Panc1 (cell line): Measurements from ENCODE around the gene MINK1. TPM values are rescaled to one million over a fixed set of nuclear protein-coding genes. Genes with fewer than 3 reads are reported as not detected.

Source experiments
- ATAC-seq: fragments of 200-7000 bp; cut with Tn5 transposase; 2 replicates; pipeline ENCODE4 v1.9.1; 2020; ENCODE audit warnings: mild to moderate bottlenecking, moderate library complexity
- BruUV-seq: library from RNA; stranded (reverse); fragments of 400-500 nt; replicated peaks from 2 replicates; lab custom pipeline; 2021; lab: Mats Ljungman, UMichigan
- CTCF ChIA-PET: fragments of 300-600 bp; sonication (Branson Sonifier 250); formaldehyde crosslinking; loops from one replicate; lab custom pipeline; 2022; ENCODE audit warnings: antibody characterized with exemption; lab: Charles Lee
- POLR2A ChIA-PET: fragments of 300-600 bp; sonication (Branson Sonifier 250); formaldehyde crosslinking; loops from one replicate; lab custom pipeline; 2022; ENCODE audit warnings: antibody characterized with exemption; lab: Charles Lee
- DNase-seq: peaks from one replicate; pipeline ENCODE4 v3.0.0-alpha.2; 2010; ENCODE audit warnings: low read depth, low spot score
- H3K27ac ChIP-seq: 2 replicates; pipeline ENCODE4 v1.5.1; 2011; ENCODE audit warnings: mild to moderate bottlenecking, low read length, inconsistent platforms
- H3K27me3 ChIP-seq: fragments of 200-500 bp; sonication (Bioruptor generic); 2 replicates; pipeline ENCODE4 v1.6.0; 2014; ENCODE audit warnings: low read length, inconsistent platforms; ENCODE audit not compliant: control insufficient read depth, insufficient read depth
- H3K36me3 ChIP-seq: fragments of 200-500 bp; sonication (Bioruptor generic); 2 replicates; pipeline ENCODE4 v1.5.1; 2014; ENCODE audit warnings: inconsistent platforms, mild to moderate bottlenecking, low read length, moderate library complexity; ENCODE audit not compliant: control insufficient read depth, insufficient read depth
- H3K4me1 ChIP-seq: 2 replicates; pipeline ENCODE4 v1.5.1; 2011; ENCODE audit warnings: inconsistent platforms, mild to moderate bottlenecking, low read length, moderate library complexity; ENCODE audit not compliant: control insufficient read depth, insufficient read depth
- H3K4me3 ChIP-seq, 2 experiments: 2 replicates each; pipeline ENCODE4 v1.5.1; 2011 to 2012; ENCODE audit warnings: low read depth in 2 of 2, low read length in 2 of 2, mild to moderate bottlenecking in 2 of 2, inconsistent platforms in 1 of 2, moderate library complexity in 1 of 2
- H3K9me3 ChIP-seq: fragments of 200-500 bp; sonication (Bioruptor generic); 2 replicates; pipeline ENCODE4 v1.5.1; 2014; ENCODE audit warnings: low read depth, mild to moderate bottlenecking, inconsistent platforms, low read length, moderate library complexity; ENCODE audit not compliant: control insufficient read depth, insufficient read depth
- POLR2AphosphoS5 ChIP-seq: IDR thresholded peaks from 2 replicates; pipeline ENCODE4 v1.6.1; 2012; ENCODE audit warnings: mild to moderate bottlenecking, low read depth, low read length, moderate library complexity
- REST ChIP-seq, 2 experiments: IDR thresholded peaks; 2 replicates each; pipeline ENCODE4 v1.6.1; 2011 to 2012; ENCODE audit warnings: low read depth in 2 of 2, control low read depth in 1 of 2, low read length in 1 of 2, mild to moderate bottlenecking in 1 of 2, moderate library complexity in 1 of 2; ENCODE audit not compliant: insufficient read depth in 1 of 2
- SIN3A ChIP-seq: IDR thresholded peaks from 2 replicates; pipeline ENCODE4 v1.6.1; 2012; ENCODE audit warnings: low read depth, mild to moderate bottlenecking, low read length, moderate library complexity, borderline replicate concordance; ENCODE audit not compliant: insufficient read depth
- TCF7L2 ChIP-seq: IDR thresholded peaks from 2 replicates; pipeline ENCODE4 v1.6.1; 2011; ENCODE audit warnings: mild to moderate bottlenecking, low read depth, low read length, inconsistent platforms
- in situ Hi-C: cut with HindIII; loops from 2 replicates; pipeline ENCODE4 v1.10.0; 2016; ENCODE audit warnings: low sequenced_read_pairs, low pct_unique_long_range_greater_than_20kb
- intact Hi-C: fragments of 100-400 bp; cut with micrococcal nuclease; formaldehyde crosslinking; loops from one replicate; pipeline ENCODE4 v1.10.0; 2022; ENCODE audit not compliant: unreplicated experiment
- total RNA-seq: library from RNA; stranded (reverse); gene quantifications from one replicate; pipeline ENCODE4 v1.2.1, GENCODE V29; 2021; ENCODE audit not compliant: unreplicated experiment
- TF ChIP-seq, protein P1 (sequence below): fragments of 450-650 bp; IDR thresholded peaks from 2 replicates; pipeline ENCODE4 v1.5.1; 2017; ENCODE audit warnings: mild to moderate bottlenecking

Gene MINK1
- total RNA-seq, 1 experiment from 2014 or later, result 78.2 TPM

- Histone ChIP-seq H3K27me3 (no peaks in the 10 kb centered on the region), H3K27ac (no peak overlapping the region), H3K4me3 (no peak overlapping the region), H3K4me1 (no peaks in the 10 kb centered on the region), H3K36me3 (peaks cover 3% of the 10 kb centered on the region; the same call in 1 of the 2 replicates), H3K9me3 (no peaks in the 10 kb centered on the region)
- BruUV-seq, result no TSS peak
- DNase-seq (no peak), ATAC-seq (no peak)
- in situ Hi-C loops, result no loop called here
- TF ChIP-seq SIN3A (no peak), TCF7L2 (no peak), POLR2AphosphoS5 (no peak), REST (IDR thresholded peaks at IDR 0.05; ENCODE audit: insufficient read depth in 1 of 2, low read depth in 2 of 2, low read length in 1 of 2) (no peak)
- TF ChIP-seq, protein P1, sequence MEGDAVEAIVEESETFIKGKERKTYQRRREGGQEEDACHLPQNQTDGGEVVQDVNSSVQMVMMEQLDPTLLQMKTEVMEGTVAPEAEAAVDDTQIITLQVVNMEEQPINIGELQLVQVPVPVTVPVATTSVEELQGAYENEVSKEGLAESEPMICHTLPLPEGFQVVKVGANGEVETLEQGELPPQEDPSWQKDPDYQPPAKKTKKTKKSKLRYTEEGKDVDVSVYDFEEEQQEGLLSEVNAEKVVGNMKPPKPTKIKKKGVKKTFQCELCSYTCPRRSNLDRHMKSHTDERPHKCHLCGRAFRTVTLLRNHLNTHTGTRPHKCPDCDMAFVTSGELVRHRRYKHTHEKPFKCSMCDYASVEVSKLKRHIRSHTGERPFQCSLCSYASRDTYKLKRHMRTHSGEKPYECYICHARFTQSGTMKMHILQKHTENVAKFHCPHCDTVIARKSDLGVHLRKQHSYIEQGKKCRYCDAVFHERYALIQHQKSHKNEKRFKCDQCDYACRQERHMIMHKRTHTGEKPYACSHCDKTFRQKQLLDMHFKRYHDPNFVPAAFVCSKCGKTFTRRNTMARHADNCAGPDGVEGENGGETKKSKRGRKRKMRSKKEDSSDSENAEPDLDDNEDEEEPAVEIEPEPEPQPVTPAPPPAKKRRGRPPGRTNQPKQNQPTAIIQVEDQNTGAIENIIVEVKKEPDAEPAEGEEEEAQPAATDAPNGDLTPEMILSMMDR, result no peak
- ChIA-PET POLR2A (no interaction called here), CTCF (no interaction called here)
- intact Hi-C loops, result no loop called here
These were observed 46.5 kb downstream of the MINK1 start for GRCh38 chr17:4879601-4880000.

DNA sequence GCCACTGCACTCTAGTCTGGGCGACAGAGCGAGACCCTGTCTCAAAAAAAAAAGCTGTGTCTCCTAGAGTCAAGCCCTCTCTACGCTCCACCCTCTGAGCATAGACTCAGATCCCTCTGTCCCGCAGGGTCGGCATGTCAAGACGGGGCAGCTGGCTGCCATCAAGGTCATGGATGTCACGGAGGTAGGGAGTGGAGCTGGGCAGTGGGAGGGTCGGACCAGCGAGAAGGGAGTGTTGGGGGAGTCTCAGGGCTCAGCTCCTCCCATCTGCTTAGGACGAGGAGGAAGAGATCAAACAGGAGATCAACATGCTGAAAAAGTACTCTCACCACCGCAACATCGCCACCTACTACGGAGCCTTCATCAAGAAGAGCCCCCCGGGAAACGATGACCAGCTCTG, 47.7 kb downstream of the MINK1 start:
- Histone ChIP-seq H3K27me3 (no peaks in the 10 kb centered on the region), H3K36me3 (peaks cover 5% of the 10 kb centered on the region; the same call in 1 of the 2 replicates), H3K27ac (no peak overlapping the region), H3K4me3 (no peak overlapping the region), H3K4me1 (no peaks in the 10 kb centered on the region), H3K9me3 (no peaks in the 10 kb centered on the region)
- DNase-seq (no peak), ATAC-seq (no peak)
- no TSS peak for BruUV-seq
- ChIA-PET CTCF (interaction anchor here (0.6 kb wide), 1 partner anchor 25 kb away, joined by 5 read pairs; no protein-coding TSS in a partner anchor), POLR2A (no interaction called here)
- in situ Hi-C loops (no loop called here), intact Hi-C loops (loop anchor here (5.0 kb wide), 1 partner anchor 94 kb away; the partner anchor contains the start of genes GLTPD2 and VMO1)
- TF ChIP-seq SIN3A, result no peak
- TF ChIP-seq, protein P1, result no peak
- TF ChIP-seq REST (IDR thresholded peaks at IDR 0.05; ENCODE audit: insufficient read depth in 1 of 2, low read depth in 2 of 2, low read length in 1 of 2), result no peak
- no peak for TF ChIP-seq POLR2AphosphoS5
